ENCODE measurements around the gene ARSK.

The ARSK gene

GRCh38 chr5:95564450-95564849 is 9.5 kb downstream of the ARSK start:
- FAIRE-seq, result no peak

- no peak for FAIRE-seq
These were observed 10.5 kb downstream of the ARSK start for GRCh38 chr5:95565280-95565920.

- no peak for FAIRE-seq
These were observed 17.1 kb downstream of the ARSK start for GRCh38 chr5:95572016-95572415.

DNA sequence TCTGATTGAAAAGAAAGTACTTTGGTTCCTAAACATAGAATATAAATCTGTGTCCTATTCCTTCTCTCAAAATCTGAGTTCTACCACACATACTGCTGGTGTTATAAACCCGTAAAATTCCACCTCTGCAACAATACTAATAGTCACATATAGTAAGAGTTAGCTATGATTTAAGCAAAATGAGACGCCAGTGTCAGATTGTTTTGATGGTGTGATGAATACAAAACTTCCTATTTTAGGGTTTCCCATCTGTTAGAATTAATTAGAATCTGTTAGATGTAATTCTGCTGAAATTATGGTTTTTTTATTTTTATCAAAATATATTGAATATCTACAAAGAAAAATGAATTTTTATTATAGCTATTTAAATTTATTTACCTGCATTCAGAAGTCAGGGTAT is 26.7 kb downstream of the ARSK start:
- FAIRE-seq, result peak; percentile 6

- no peak for FAIRE-seq
These were observed 29.1 kb downstream of the ARSK start for GRCh38 chr5:95583992-95584391.

DNA sequence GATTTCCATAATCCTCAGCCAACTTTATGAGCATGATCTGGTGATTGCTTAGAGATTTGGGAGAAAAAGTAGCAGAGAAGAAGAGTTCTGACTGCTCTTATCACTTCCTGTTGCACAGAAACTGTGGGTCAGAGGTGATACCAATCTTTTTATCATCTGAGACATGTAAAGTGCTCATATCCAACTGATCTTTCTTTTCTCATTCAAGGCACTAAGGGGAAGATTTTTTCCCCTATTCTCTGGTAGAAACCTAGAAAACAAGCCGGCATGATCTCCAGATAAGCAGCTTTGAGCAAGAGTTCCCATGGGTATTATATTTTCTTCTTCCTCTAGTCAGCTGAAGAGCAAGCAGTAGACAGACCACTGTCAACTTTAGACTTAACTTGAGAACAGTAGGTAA is 36.0 kb downstream of the ARSK start:
- no peak for FAIRE-seq

- FAIRE-seq, result no peak
These were observed 36.6 kb downstream of the ARSK start for GRCh38 chr5:95591490-95591901.

DNA sequence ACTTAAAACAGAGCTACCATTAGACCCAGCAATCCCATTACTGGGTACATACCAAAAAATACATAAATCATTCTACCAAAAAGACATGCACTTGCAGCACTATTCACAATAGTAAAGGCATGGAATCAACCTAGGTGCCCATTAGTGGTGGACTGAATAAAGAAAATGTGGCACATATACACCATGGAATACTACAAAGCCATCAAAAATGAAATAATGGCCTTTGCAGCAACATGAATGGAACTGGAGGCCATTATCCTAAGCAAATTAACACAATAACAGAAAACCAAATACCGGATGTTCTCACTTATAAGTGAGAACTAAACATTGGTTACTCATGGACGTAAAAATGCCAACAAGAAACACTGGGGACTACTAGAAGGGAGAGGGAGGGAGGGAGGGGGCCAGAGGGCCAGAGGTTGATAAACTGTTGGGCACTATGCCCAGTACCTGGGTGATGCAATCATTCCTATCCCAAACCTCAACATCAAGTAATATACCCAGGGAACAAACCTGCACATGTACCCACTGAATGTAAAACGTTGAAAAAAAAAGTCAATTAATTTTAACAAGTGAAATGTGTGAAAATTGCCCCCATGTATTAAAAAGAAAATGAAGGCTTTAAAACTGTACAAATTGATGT is 40.5 kb downstream of the ARSK start:
- FAIRE-seq, result no peak

- FAIRE-seq, result no peak
These were observed 44.4 kb downstream of the ARSK start for GRCh38 chr5:95599252-95599651.

DNA sequence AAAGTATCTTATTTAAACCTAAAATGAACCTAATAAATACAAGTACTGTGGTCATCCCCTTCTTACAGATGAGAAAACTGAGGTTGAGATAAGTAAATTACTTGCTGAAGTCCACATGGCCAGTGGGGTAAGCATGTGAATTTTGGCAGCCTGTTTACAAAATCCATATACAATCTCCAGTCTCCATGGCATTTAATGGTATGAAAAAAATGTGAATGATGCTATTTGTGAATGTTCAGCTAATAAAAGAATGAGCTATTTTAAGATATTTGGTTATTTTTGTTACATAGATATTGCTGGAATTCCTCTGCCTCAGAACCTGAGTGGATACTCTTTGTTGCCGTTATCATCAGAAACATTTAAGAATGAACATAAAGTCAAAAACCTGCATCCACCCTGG is 45.7 kb downstream of the ARSK start:
- FAIRE-seq, result no peak

GRCh38 chr5:95605786-95606185 is 50.9 kb downstream of the ARSK start:
- FAIRE-seq, result no peak

DNA sequence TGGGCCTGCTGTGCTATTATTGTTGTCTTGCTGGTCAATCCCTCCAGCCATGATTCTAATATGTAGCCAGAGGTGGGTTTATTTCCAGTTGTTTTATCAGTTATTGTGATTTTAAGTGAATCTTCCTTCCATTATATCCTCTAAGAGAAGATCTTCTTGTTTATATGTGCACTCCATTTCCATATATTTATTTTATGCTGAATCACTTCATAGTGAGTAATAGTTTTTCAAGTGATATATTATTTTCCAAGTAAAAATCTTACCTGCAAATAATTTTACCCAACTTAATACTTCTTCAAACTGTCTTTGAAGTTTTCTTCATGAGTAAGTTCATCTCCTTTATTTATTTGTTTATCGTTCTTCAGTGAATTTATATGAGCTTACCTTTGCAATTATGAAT is 51.5 kb downstream of the ARSK start:
- FAIRE-seq, result no peak

- FAIRE-seq, result no peak
These were observed 54.8 kb downstream of the ARSK start for GRCh38 chr5:95609711-95610110.

DNA sequence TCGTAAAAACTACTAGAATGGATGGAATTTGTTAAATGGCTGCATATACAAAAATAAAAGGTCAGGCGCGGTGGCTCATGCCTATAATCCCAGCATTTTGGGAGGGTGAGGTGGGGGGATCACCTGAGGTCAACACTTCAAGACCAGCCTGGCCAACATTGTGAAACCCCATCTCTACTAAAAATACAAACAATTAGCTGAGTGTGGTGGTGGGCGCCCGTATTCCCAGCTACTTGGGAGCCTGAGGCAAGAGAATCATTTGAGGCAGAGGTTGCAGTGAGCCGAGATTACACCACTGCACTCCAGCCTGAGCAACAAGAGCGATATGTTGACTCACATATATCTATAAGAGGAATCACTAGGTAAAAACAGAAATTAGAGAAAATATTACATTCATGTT is 55.6 kb downstream of the ARSK start:
- no peak for FAIRE-seq

DNA sequence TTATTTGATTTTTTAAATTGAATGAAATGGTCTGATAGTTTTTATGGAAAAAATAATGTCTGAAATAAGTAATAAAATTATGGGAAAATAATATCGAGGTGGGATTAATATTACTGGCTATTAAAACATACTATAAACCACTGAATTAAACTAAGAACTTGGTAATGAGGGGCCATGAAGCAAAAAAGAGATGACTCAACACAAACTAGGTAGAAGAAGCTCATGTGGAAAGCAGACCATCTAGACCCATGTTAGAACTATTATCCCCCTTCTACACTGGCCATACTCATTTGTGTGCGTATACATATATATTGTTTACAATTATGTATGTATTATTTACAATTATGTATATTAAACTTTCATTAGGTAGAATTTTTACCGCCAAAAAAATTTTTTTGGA is 56.5 kb downstream of the ARSK start:
- FAIRE-seq, result peak; percentile 40

DNA sequence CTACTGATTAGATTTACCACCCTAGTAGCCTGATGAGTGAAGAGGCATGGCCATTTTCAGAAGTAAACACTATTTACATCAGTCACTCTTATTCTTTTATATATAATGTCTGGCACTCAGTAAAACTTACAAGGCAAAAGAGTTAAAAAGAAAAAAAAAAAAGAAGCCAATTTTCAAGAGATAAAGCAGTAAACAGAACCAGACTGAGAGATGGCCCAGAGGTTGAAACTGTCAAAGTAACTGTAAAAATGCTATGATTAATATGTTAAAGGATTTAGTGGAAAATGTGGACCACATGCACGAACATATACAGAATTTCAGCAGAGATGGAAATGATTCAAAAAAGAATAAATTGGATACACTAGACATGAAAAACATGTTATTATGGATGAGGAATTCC is 58.6 kb downstream of the ARSK start:
- no peak for FAIRE-seq

DNA sequence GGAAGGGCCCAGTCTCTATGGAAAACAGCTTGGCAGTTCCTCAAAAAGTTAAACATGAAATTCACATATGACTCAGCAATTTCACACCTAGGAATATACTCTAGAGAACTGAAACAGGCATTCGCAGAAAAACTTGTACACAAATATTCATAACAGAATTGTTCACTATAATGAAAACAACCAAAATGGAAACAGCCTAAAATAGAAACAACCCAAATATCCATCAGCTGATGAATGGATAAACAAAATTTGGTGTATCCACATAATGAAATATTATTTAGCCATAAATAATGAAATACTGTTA is 60.2 kb downstream of the ARSK start:
- no peak for FAIRE-seq

DNA sequence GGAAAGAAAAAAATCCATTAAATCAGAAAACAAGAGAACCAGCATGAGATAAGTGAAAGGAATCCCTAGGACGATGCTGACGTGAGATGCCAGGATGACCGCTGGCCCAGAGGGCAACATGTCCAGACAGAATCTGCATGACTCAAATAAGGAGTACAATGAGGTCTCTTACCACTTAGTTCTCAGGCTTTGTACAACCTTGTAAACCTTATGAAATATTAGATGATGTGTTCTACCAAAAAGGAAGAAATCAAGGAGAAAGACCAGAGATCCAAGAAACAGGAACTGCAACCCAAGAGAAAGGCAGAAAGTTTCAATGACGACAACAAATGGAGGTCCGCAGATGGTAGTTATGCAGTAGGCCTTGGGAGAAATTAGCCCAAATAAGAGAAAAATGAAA is 62.2 kb downstream of the ARSK start:
- no peak for FAIRE-seq

GRCh38 chr5:95619096-95619495 is 64.2 kb downstream of the ARSK start:
- no peak for FAIRE-seq

DNA sequence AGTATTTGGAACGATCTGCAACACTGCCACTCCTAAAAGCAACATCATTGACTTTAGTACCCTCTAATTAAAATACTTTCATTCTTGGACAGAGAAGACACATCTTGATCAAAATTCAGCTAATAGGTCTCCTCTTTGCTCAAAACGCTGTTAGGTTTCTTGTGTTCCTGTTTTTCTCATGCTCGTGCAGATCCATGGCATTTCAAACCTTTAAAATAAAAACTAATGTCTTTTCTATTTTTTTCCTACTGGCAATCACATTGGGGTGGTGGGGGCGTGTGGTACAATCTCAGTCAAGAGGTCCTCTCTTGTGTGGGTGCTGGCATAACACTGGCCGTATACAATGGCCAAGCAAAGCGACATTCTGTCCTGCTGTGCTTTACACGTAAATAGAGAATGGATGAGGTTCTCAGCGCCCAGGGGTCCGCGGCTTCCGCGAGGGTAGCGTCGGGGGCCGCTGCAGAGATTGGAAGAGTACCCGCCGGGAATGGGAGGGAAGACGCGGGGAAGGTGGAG is 64.7 kb downstream of the ARSK start:
- FAIRE-seq, result no peak

GRCh38 chr5:95620030-95620869 is 65.3 kb downstream of the ARSK start, which contains the start of gene GPR150:
GPR150 (plus strand) TSS chr5:95620087; CDS start chr5:95620276, 189 bp downstream.
- FAIRE-seq, result no peak

DNA sequence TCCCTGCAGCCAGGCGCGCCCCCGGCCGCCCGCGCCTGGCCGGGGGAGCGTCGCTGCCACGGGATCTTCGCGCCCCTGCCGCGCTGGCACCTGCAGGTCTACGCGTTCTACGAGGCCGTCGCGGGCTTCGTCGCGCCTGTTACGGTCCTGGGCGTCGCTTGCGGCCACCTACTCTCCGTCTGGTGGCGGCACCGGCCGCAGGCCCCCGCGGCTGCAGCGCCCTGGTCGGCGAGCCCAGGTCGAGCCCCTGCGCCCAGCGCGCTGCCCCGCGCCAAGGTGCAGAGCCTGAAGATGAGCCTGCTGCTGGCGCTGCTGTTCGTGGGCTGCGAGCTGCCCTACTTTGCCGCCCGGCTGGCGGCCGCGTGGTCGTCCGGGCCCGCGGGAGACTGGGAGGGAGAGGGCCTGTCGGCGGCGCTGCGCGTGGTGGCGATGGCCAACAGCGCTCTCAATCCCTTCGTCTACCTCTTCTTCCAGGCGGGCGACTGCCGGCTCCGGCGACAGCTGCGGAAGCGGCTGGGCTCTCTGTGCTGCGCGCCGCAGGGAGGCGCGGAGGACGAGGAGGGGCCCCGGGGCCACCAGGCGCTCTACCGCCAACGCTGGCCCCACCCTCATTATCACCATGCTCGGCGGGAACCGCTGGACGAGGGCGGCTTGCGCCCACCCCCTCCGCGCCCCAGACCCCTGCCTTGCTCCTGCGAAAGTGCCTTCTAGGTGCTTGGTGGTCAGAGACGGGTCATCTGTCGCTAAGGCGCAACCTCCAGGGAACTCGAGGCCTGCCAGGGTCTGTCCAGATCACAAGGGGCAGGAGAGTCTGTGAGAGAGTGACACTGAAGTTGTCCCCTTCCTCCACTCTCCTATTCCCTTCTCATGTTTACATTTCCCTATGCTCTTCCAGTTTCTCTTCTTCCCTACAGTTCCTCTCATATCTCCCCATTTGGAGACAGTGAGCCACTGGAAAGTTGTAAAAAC is 66.3 kb downstream of the ARSK start:
- FAIRE-seq, result no peak

Data from G401.6 (cell line).